GM21529 (cell line): ENCODE measurements around the gene OR4D6.
"Not testable (repeated sequence)": the region's sequence is repeated elsewhere in the genome, so short reads cannot be mapped to it uniquely, and the experiment has no call there.

Source experiments
- ATAC-seq: cut with Tn5 transposase; IDR thresholded peaks from one replicate; pipeline ENCODE4 v1.9.1; 2021; ENCODE audit not compliant: unreplicated experiment

The OR4D6 gene

GRCh38 chr11:59456661-59457060 lies at the start of gene OR4D6:
TSS of gene OR4D6 (plus strand) at chr11:59456961. CDS start at chr11:59456961, 0 bp downstream.
- no peak for ATAC-seq

- ATAC-seq, result no peak
Observed at GRCh38 chr11:59413646-59414045, 43.1 kb upstream of the OR4D6 start.

GRCh38 chr11:59415111-59415510 lies 41.6 kb upstream of the OR4D6 start:
- no peak for ATAC-seq

- no peak for ATAC-seq
Observed at GRCh38 chr11:59416613-59417012, 40.1 kb upstream of the OR4D6 start.

GRCh38 chr11:59417023-59417422 lies 39.7 kb upstream of the OR4D6 start:
- ATAC-seq, result no peak

GRCh38 chr11:59418156-59418555 lies 38.6 kb upstream of the OR4D6 start:
- ATAC-seq, result no peak

- ATAC-seq, result no peak
Observed at GRCh38 chr11:59423835-59424234, 32.9 kb upstream of the OR4D6 start.

GRCh38 chr11:59425131-59425530 lies 31.6 kb upstream of the OR4D6 start:
- ATAC-seq, result no peak

GRCh38 chr11:59426361-59427067 lies 30.2 kb upstream of the OR4D6 start, which contains the start of gene OR5A2:
TSS of gene OR5A2 (minus strand) at chr11:59426413. CDS start at chr11:59422953, 3,460 bp downstream.
- no peak for ATAC-seq

GRCh38 chr11:59427068-59427382 lies 29.7 kb upstream of the OR4D6 start:
- no peak for ATAC-seq

GRCh38 chr11:59429924-59430516 lies 26.7 kb upstream of the OR4D6 start:
- ATAC-seq, result no peak

GRCh38 chr11:59436169-59436568 lies 20.6 kb upstream of the OR4D6 start, which contains the start of gene OR5A1:
TSS of gene OR5A1 (plus strand) at chr11:59436469. CDS start at chr11:59443169, 6,700 bp downstream.
- ATAC-seq, result no peak

GRCh38 chr11:59437770-59438169 lies 19.0 kb upstream of the OR4D6 start:
- ATAC-seq, result no peak

- not testable (repeated sequence) for ATAC-seq
Observed at GRCh38 chr11:59445624-59446023, 11.1 kb upstream of the OR4D6 start.

- ATAC-seq, result no peak
Observed at GRCh38 chr11:59448484-59448883, 8.3 kb upstream of the OR4D6 start.

GRCh38 chr11:59459916-59460315 lies 3.2 kb downstream of the OR4D6 start:
- ATAC-seq, result no peak

GRCh38 chr11:59463190-59463641 lies 6.5 kb downstream of the OR4D6 start:
- ATAC-seq, result no peak

GRCh38 chr11:59473015-59473414 lies 16.3 kb downstream of the OR4D6 start, which contains the start of gene OR4D10:
TSS of gene OR4D10 (plus strand) at chr11:59473315. CDS start at chr11:59477430, 4,115 bp downstream.
- no peak for ATAC-seq

- ATAC-seq, result no peak
Observed at GRCh38 chr11:59475176-59475575, 18.4 kb downstream of the OR4D6 start.

- ATAC-seq, result no peak
Observed at GRCh38 chr11:59479906-59480305, 23.1 kb downstream of the OR4D6 start.

- no peak for ATAC-seq
Observed at GRCh38 chr11:59480359-59480758, 23.6 kb downstream of the OR4D6 start.

GRCh38 chr11:59501931-59502330 lies 45.2 kb downstream of the OR4D6 start:
- peak; percentile 57 for ATAC-seq
